HL-60/S4 treated with phorbol 12-myristate 13-acetate at 8.2 ng/mL for 4 days and 3 days (cell line): ENCODE measurements around the gene RAPGEF1.

Experiments used
- in situ Hi-C: fragments of 300-500 bp; cut with MboI; formaldehyde crosslinking; loops from 2 replicates; pipeline ENCODE4 v1.15.0; 2022; ENCODE audit warnings: low sequenced_read_pairs

Gene RAPGEF1

DNA sequence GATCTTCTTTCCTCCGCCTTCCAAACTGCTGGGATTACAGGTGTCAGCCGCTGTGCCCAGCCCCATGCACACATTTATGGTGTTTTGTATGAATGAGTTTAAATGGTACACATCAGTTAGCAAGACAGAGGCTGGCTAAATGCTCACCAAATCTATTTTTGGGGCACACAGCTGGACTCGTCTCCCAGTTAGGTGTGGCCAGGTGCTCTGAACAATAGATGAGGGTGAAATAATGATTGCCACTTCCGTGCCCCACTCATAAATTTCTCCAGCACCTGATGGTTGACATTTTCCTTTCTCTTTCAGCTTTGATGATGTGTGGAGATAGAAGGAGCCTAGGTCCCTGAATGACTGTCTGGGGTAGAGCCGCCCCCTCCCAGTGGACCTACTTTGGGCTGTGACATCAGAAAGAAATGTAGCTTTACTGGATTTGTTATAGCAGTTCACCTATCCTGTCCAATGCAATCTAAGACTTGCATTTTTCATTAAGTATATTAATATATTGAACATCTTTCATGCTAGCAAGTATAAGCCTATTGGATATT, 8.6 kb upstream of the RAPGEF1 start:
- in situ Hi-C loops: loop anchor here (10.0 kb wide), 1 partner anchor 154 kb away; no protein-coding TSS in a partner anchor

DNA sequence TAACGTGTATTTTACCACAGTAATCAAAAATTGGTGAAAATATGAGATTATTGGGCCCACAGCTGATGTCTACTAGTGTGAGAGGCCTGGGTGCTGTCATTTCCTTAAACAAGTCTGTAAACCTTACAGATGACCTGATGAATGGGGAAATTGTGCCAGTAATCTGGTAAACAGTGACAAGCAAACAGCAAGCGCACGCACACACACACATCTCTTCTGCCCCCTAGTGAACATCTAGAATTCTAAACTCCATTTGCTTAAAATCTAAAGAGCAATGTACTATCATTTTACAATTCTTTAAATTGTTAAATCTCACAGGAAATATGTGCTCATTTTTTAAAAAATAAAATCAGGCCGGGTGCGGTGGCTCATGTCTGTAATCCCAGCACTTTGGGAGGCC, 7.5 kb upstream of the RAPGEF1 start:
- in situ Hi-C loops: loop anchor here (10.0 kb wide), 1 partner anchor 153 kb away; no protein-coding TSS in a partner anchor

DNA sequence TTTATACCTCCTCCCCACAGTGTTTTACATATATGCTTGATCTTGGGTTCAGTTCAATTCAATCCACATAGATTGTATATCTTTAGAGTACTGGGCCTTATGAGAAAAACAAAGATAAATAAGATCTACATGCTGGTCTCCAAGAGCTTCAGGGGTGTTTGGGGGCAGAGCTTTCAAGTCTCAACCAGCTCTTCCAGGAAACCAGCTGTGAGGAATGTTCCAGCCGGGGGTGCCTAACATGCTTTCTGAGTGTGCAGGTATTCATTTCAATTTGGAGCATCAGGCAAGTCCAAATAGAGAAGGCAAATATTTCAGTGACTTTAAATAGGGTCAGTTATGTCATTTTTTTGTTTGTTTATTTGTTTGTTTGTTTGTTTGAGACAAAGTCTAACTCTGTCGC, 5.7 kb upstream of the RAPGEF1 start:
- in situ Hi-C loops: loop anchor here (10.0 kb wide), 1 partner anchor 151 kb away; no protein-coding TSS in a partner anchor

GRCh38 chr9:131744720-131745201, 4.9 kb upstream of the RAPGEF1 start:
- in situ Hi-C loops: loop anchor here (10.0 kb wide), 1 partner anchor 150 kb away; no protein-coding TSS in a partner anchor

GRCh38 chr9:131744171-131744719, 4.4 kb upstream of the RAPGEF1 start:
- in situ Hi-C loops: loop anchor here (10.0 kb wide), 1 partner anchor 149 kb away; no protein-coding TSS in a partner anchor

GRCh38 chr9:131743501-131743900, 3.6 kb upstream of the RAPGEF1 start:
- in situ Hi-C loops: loop anchor here (10.0 kb wide), 1 partner anchor 149 kb away; no protein-coding TSS in a partner anchor

DNA sequence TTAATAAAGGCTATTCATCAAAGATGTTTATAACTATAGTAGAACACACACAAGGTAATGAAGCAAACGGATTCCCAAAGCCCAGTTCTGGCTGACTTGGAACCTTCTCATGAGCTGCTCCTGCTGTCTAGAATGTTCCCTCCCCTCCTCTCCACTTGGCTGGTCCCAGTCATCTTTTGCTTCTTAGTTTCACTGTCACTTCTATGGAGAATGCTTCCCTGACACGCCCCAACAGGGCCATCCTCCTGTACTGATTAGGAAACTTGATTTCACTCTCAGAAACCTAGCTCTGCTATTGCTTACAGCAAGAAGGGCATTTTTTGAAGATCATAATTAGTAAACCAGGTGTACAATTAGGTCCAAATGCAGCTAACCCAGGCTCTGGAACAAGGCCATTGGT, 3.2 kb upstream of the RAPGEF1 start:
- in situ Hi-C loops: loop anchor here (10.0 kb wide), 1 partner anchor 148 kb away; no protein-coding TSS in a partner anchor

DNA sequence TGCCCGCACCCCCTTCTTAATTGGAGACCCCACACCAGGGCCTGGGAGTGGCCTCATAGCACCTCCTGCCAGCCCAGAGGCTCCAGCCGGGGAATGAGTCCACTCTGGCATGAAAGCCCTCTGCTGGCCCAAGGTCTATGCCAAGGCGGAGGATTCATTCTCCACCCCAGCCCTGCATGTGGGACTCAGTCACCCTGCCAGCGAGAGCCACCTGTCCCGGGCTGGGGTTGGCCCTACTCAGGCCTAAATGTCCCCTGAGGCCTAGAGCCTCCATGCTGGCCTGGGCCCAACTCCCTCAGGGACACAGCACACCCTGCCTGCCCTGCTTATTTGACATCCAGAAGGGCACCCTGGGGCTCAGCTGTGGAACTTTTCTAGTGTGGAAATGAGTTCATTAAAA, 1.0 kb upstream of the RAPGEF1 start:
- in situ Hi-C loops: loop anchor here (10.0 kb wide), 1 partner anchor 146 kb away; no protein-coding TSS in a partner anchor

DNA sequence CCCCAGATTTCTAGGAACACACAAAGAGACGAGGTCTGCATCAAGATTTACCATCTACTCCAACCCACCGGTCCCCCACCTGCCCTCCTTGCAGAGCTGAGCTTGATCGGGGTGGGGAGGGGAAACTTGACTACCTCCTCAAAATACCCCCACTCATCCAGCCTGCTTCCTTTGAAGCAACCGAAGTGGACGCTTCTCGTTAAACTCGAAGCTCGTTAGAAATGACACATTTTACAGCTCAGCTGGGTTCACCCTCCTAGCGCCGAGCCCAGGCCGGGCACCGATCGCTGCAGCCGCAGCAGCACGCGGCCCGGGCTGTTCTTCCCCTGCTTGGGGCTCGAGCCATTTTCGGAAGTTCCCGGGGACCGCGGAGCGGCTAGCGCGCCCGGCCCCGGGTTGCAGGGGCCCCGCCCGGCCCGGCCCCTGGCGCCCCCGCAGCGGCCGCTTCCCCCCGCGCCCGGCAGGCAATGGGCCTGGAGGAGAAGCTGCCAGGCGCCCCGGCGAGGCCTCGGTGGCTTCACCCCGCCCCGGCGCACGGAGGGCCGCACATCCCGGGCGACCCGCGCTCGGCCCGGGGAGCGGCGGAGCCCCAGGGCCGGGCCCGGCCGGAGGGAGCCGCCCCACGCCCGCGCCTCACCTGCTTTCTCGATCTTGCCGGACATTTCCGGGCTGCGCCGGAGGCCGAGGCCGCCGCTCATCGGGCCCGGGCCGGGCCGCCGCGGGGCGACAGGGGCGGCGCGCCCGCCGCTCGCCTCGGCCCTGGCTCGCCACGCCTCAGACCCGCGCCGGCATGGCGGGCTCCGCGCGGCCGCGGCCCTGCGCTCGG, 530 bp downstream of the RAPGEF1 start:
- in situ Hi-C loops: no loop called here

DNA sequence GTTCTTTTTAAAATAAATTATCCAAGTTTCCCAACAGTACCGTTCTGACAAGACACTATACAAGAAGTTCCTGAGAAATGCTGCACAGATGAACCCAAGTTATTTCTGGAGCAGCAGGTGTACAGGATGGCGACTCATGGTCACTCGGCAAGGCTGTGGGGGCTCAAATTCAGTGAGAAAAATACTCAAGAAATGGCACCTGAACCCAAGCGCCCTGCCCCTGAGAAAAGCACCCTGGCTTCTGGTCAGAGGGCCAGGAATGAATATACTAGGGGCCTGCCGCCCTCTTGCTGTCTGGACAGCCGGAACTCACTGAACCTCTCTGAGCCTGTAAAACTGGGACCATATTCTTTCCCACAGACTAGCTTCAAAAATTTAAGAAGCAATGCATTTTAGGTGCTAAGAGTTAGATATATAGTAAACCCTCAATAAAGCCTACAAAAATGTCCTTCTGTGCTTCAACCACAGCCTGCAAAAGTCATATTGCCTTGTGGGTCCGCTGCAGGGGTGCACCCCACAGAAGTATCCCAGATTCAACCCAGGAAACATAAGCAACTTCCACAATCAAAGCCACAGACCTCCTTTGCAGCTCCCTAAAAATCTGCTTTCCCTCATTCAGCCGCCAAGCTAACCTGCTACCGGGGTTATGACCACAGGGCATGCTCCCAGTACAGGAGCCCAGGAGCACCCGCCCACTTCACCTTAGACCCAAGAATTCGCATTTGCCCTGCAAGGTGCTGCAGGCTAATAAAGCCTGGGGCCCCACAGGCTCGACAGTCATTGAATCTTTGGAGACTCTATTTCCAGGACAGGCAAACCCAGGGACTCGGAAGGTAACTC, 1.4 kb downstream of the RAPGEF1 start:
- in situ Hi-C loops: no loop called here

GRCh38 chr9:131737426-131737825, 2.5 kb downstream of the RAPGEF1 start:
- in situ Hi-C loops: no loop called here

DNA sequence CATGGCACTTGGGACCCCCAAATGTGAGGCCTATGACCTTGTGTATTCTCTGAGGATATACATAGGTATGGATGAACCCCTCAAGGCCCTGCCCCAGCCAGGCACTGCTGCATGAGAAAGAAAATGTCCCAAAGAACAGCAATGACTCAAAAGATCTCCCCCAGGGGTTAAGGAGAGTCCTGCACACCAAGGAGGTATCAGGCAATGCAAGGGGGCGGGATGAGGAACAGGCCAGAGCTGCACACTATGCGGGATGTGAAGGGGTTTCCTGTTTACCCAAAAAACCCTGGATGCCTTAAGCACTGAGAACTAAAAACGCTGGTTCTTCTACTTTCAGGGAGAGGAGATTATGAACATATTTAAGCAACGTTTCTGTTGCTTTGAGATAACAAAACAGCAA, 3.4 kb downstream of the RAPGEF1 start:
- in situ Hi-C loops: no loop called here

DNA sequence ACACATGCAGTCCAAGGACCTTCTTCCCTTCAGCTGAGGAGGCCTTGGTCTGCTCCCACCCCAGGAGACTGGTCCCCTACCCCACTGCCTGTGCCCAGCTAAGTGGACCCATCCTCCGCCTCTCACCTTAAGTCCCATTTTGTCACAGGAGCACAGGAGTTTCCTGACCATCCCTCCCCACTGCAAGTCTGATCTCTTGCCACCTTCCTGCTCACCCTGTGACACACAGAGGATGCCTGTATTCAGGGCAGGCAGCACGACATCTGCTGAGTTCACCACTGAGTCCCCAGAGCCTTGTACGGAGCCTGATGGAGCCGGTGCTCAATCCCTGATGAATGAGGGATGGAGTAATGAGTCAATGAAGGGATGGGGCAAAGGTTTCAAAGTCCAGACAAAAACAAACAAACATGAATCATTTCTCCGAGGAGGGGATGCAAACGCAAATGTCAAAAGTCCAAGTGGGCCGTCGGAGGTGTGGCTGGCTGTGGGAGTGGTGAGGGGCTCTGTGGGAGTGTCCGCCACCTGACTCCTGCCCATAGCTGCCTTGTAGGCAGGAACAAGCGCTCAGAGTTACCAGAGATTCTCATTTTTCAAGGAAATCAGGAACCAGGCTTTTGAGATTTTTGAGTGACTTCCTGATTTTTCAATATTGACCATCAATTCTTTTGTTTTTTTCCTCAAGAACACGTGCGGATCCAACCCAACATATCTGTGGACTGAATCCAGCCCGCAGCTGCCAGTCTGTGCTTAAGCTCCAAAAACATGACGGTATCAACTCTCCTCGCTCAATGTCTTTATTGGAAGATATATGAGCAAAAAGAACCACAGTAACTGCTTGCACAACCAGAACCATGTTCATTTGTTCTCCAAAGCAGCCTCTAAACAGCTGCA, 4.4 kb downstream of the RAPGEF1 start:
- in situ Hi-C loops: no loop called here

- in situ Hi-C loops: no loop called here
Measured at GRCh38 chr9:131734781-131735180, 5.1 kb downstream of the RAPGEF1 start.

DNA sequence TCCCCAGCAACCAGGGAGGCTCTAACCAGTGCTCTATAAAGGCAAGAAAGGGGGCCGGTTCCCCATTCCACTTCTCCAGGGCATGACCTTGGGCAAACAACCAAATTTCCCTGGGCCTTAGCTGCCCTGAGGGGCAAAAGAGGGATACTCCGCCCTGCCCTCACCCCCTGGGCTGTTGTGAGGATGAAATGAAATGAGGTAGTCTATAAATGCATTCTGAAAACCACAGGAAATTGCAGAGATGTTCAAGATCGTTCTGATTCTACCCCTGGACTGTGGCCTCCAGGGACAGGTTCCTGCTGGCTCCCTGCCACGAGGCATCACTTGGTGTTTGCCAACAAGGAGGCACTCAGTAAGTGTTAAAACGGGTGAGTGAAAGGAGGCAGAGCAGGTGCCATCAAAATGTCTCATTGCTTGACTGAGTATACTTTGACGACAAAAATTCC, 5.7 kb downstream of the RAPGEF1 start:
- in situ Hi-C loops: no loop called here

DNA sequence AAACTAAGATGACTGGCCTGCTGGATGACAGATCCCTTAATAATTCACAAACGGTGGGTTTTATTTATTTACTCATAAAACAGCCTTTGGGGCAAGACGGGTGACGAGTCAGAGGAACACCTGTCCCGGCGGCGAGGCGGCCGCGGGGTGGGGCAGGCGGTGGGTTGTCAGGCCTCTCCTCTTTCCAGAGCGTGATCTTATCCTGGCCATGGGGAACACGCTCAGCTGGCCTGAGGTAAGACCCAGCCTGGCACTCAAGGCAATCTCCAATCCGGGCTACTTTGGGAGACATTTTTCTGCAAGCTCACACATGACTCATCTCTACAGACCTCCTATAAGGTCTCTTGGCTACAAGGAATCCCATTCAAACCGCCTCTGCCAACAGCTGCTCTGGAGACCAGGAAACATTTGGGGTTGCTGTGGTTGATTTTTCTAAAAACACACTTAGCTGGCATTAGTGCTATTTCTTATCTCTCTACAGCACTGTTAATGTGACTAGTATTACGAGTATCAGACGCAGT, 6.3 kb downstream of the RAPGEF1 start:
- in situ Hi-C loops: no loop called here

- in situ Hi-C loops: no loop called here
Measured at GRCh38 chr9:131732636-131733289, 7.1 kb downstream of the RAPGEF1 start.

DNA sequence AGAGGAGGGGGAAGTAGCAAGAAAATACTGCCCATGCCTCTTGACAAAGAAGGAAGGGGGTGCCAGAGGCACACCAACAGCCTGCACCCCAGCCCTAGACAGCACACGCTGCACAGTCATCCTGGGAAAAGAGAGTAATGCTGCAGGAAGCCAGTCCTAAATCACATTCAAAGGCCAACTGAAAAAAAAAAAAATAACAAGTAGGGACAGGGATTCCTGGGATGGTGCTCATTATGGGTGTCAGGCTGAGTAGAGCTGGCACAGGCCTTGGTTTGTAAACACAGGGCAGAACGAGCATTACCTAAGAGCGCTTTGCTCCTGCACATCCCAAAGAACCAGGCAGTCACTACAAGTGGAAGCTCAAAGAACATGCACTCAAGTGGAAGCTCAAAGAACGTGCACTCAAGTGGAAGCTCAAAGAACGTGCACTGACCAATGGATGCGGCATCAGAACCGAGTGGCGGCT, 7.8 kb downstream of the RAPGEF1 start:
- in situ Hi-C loops: no loop called here

- in situ Hi-C loops: no loop called here
Measured at GRCh38 chr9:131731644-131732043, 8.2 kb downstream of the RAPGEF1 start.
